K562 (cell line): ENCODE measurements around the gene MAN1A1. TPM values are rescaled to one million over a fixed set of nuclear protein-coding genes. Genes with fewer than 3 reads are reported as not detected.

Source experiments
- ATAC-seq: fragments of 200-7000 bp; cut with Tn5 transposase; 3 replicates; pipeline ENCODE4 v1.9.1; 2020; ENCODE audit warnings: moderate library complexity
- BruUV-seq: library from RNA; stranded (reverse); fragments of 400-500 nt; replicated peaks from 2 replicates; lab custom pipeline; 2021; lab: Mats Ljungman, UMichigan
- CTCF ChIA-PET: fragments of 300-600 bp; formaldehyde crosslinking; extraction: SDS; loops from one replicate; lab custom pipeline; 2021; ENCODE audit warnings: low intra/inter-chr PET ratio; lab: Yijun Ruan, JAX
- POLR2A ChIA-PET: fragments of 300-600, 350-650 bp; sonication (Branson Sonifier 250); formaldehyde crosslinking; extraction: SDS; loops from one replicate; lab custom pipeline; 2021; ENCODE audit warnings: antibody characterized with exemption, inconsistent platforms; lab: Yijun Ruan, JAX
- DNase-seq, 4 experiments: peaks; one replicate each; pipeline versions ENCODE4 v3.0.0 to v3.0.0-alpha.2; 2011 to 2018; ENCODE audit warnings: low spot score in 3 of 4, mixed read lengths in 3 of 4; ENCODE audit errors: extremely low read depth in 1 of 4
- FAIRE-seq: peaks from 2 replicates; lab custom pipeline; 2011; peaks lifted over from hg19 to GRCh38; lab: Jason Lieb, UNC
- H2AFZ ChIP-seq: 2 replicates; pipeline ENCODE4 v1.6.0; 2011; ENCODE audit warnings: low read depth, low read length, control low read depth, inconsistent platforms
- H3K27ac ChIP-seq: fragments of 200-600 bp; 3 replicates; pipeline ENCODE4 v1.8.0; 2011; ENCODE audit warnings: low read depth, mild to moderate bottlenecking, control low read depth, inconsistent platforms, low read length, moderate library complexity, mixed read lengths; ENCODE audit errors: extremely low read depth
- H3K27me3 ChIP-seq, 2 experiments: fragments of 300-600 bp in 1 of 2; 2 replicates in 1 of 2; 3 replicates in 1 of 2; pipeline versions ENCODE4 v1.6.0 to v1.8.0; 2011; ENCODE audit warnings: inconsistent platforms in 2 of 2, low read length in 2 of 2, mild to moderate bottlenecking in 1 of 2, mixed read lengths in 1 of 2, moderate library complexity in 1 of 2; ENCODE audit not compliant: control insufficient read depth in 2 of 2, insufficient read depth in 2 of 2
- H3K36me3 ChIP-seq: fragments of 300-600 bp; 3 replicates; pipeline ENCODE4 v1.8.0; 2011; ENCODE audit warnings: mild to moderate bottlenecking, low read length, inconsistent platforms; ENCODE audit not compliant: control insufficient read depth, insufficient read depth
- H3K4me1 ChIP-seq, 2 experiments: fragments of 200-600 bp in 1 of 2; replicated peaks in 1 of 2; 2 replicates in 1 of 2; 3 replicates in 1 of 2; pipeline versions ENCODE4 v1.5.1 to v1.8.0; 2011; ENCODE audit warnings: inconsistent platforms in 2 of 2, low read length in 2 of 2, mild to moderate bottlenecking in 1 of 2, mixed read lengths in 1 of 2, moderate library complexity in 1 of 2; ENCODE audit not compliant: control insufficient read depth in 2 of 2, insufficient read depth in 2 of 2
- H3K4me2 ChIP-seq: 2 replicates; pipeline ENCODE4 v1.6.1; 2011; ENCODE audit warnings: low read length, control low read depth, inconsistent platforms, mixed read lengths; ENCODE audit not compliant: insufficient read depth
- H3K4me3 ChIP-seq: fragments of 200-600 bp; sonication (generic), shearing (Covaris generic); 2 replicates; pipeline ENCODE4 v1.5.1; 2016; ENCODE audit warnings: control low read depth, inconsistent platforms
- H3K79me2 ChIP-seq: fragments of 200-600 bp; 3 replicates; pipeline ENCODE4 v1.8.0; 2011; ENCODE audit warnings: low read length, inconsistent platforms; ENCODE audit not compliant: control insufficient read depth, insufficient read depth
- H3K9ac ChIP-seq, 2 experiments: 2 replicates each; pipeline versions ENCODE4 v1.6.0 to v1.6.1; 2011; ENCODE audit warnings: low read depth in 2 of 2, low read length in 2 of 2, control low read depth in 1 of 2, inconsistent platforms in 1 of 2, mild to moderate bottlenecking in 1 of 2, mixed read lengths in 1 of 2; ENCODE audit not compliant: insufficient read depth in 1 of 2
- H3K9me1 ChIP-seq: one replicate; pipeline ENCODE4 v1.6.0; 2011; ENCODE audit warnings: inconsistent platforms, mild to moderate bottlenecking, low read length, moderate library complexity; ENCODE audit not compliant: control insufficient read depth, insufficient read depth
- H3K9me3 ChIP-seq: replicated peaks from 2 replicates; pipeline ENCODE4 v1.5.1; 2011; ENCODE audit warnings: low read depth, low read length, inconsistent platforms; ENCODE audit not compliant: control insufficient read depth, insufficient read depth
- H4K20me1 ChIP-seq: replicated peaks from 2 replicates; pipeline ENCODE4 v1.6.1; 2011; ENCODE audit warnings: low read length, inconsistent platforms, mixed read lengths; ENCODE audit not compliant: control insufficient read depth, insufficient read depth
- CEBPG ChIP-seq, 3 experiments: fragments of 200-800 bp in 1 of 3; sonication (Bioruptor generic) in 1 of 3; sonication (generic) in 1 of 3; formaldehyde crosslinking in 1 of 3; IDR thresholded peaks in 2 of 3; conservative IDR thresholded peaks in 1 of 3; 2 replicates each; pipeline versions ENCODE4 v1.6.1 to v1.8.0; 2016 to 2022; ENCODE audit warnings: missing compliant biosample characterization in 2 of 3, missing genetic modification characterization in 2 of 3, mild to moderate bottlenecking in 1 of 3, missing genetic modification reagents in 1 of 3
- CREBBP ChIP-seq: IDR thresholded peaks from one replicate; pipeline ENCODE4 v1.6.1; 2012; ENCODE audit warnings: low read depth, mild to moderate bottlenecking, control low read depth, inconsistent platforms, low read length
- RBM22 ChIP-seq: fragments of 200-400 bp; formaldehyde crosslinking; IDR thresholded peaks from 2 replicates; pipeline ENCODE4 v1.6.1; 2018; ENCODE audit warnings: low read length, low read depth; ENCODE audit not compliant: poor library complexity, severe bottlenecking
- ZNF24 ChIP-seq: fragments of 450-650 bp; IDR thresholded peaks from 2 replicates; pipeline ENCODE4 v1.6.1; 2016
- WGBS: fragments of 100-300 bp; shearing (Covaris generic); methylation state at CpG from one replicate; pipeline ENCODE4 v1.1.6; 2016; ENCODE audit warnings: low coverage, mixed read lengths; ENCODE audit not compliant: insufficient coverage; ENCODE audit errors: missing lambda C conversion rate; 5-methylcytosine and 5-hydroxymethylcytosine counted together
- in situ Hi-C: fragments of 300-500 bp; cut with MboI; formaldehyde crosslinking; loops from 4 replicates; pipeline ENCODE4 v1.15.0; 2018; ENCODE audit warnings: inconsistent platforms, mixed read lengths
- intact Hi-C: fragments of 100-400 bp; cut with micrococcal nuclease; formaldehyde crosslinking; loops from 2 replicates; pipeline ENCODE4 v1.14.2; 2022
- polyA plus RNA-seq, 8 experiments: library from polyadenylated mRNA; depleted of rRNA in 4 of 8; stranded (reverse) in 5 of 8; unstranded in 3 of 8; fragments of >200 nt; fragmentation: Nextera tagmentation in 2 of 8; fragmentation: Illumina TruSeq in 1 of 8; extraction: Ambion mirVana in 2 of 8; extraction: Trizol in 1 of 8; gene quantifications; 2 replicates each; pipeline versions ENCODE4 v1.2.1 to v1.2.3, GENCODE V29; 2011 to 2014; ENCODE audit warnings: inconsistent platforms in 1 of 8, missing spikeins in 1 of 8
- total RNA-seq, 7 experiments: library from RNA; depleted of rRNA in 6 of 7; stranded (reverse); fragments of >200 nt in 6 of 7; fragmentation: Illumina TruSeq in 2 of 7; extraction: Trizol in 2 of 7; gene quantifications; 2 replicates each; pipeline versions ENCODE4 v1.2.1 to v1.2.3, GENCODE V29; 2011 to 2021; ENCODE audit warnings: low replicate concordance in 1 of 7

Gene MAN1A1
- total and polyA plus RNA-seq, 9 of the 15 experiments (the other 6 are each of a cell fraction or from before 2014, with no cell fraction given): 24.5 to 78.4 (median 59.7) TPM

- H4K20me1 ChIP-seq: no peaks in the 10 kb centered on the region
- peaks cover 26% of the 10 kb centered on the region for H3K36me3 ChIP-seq
- 73% methylated on average over 1 of the region's 1 CpG for WGBS
- DNase-seq (no peak), ATAC-seq (no peak), FAIRE-seq (no peak)
- no peaks in the 10 kb centered on the region for H3K27me3 ChIP-seq
- TF ChIP-seq RBM22 (peak; percentile 53), CEBPG (CRISPR knock-in tag; IDR thresholded peaks at IDR 0.05) (no peak), CEBPG (tag; conservative IDR thresholded peaks at IDR 0.05 in 1 of 2, IDR thresholded peaks at IDR 0.05 in 1 of 2) (no peak)
- H3K9me1 ChIP-seq: no peaks in the 10 kb centered on the region
- peaks cover 82% of the 10 kb centered on the region for H3K79me2 ChIP-seq
- no peak overlapping the region for H3K9ac ChIP-seq
- peaks cover 10 to 18% of the 10 kb centered on the region in 2 experiments; a peak in 4 of 5 replicates for H3K4me1 ChIP-seq
- intact Hi-C loops: no loop called here
- BruUV-seq: no TSS peak
- H3K4me3 ChIP-seq: no peak overlapping the region
- H3K27ac ChIP-seq: no peak overlapping the region
- H3K9me3 ChIP-seq: no peaks in the 10 kb centered on the region
- no peak overlapping the region for H2AFZ ChIP-seq
- POLR2A ChIA-PET: no interaction called here
- in situ Hi-C loops: no loop called here
- no peak overlapping the region for H3K4me2 ChIP-seq
- CTCF ChIA-PET: no interaction called here
Observed at GRCh38 chr6:119220452-119220851, 129.1 kb downstream of the MAN1A1 start.

- Histone ChIP-seq H3K9me3 (no peaks in the 10 kb centered on the region), H2AFZ (no peak overlapping the region), H3K36me3 (peaks cover 29% of the 10 kb centered on the region), H3K79me2 (peaks cover 75% of the 10 kb centered on the region), H3K9ac (peak overlapping the region in 1 of 2 experiments; percentile 49; a peak in 1 of 4 replicates), H3K4me3 (no peak overlapping the region), H3K4me2 (no peak overlapping the region), H3K27me3 (no peaks in the 10 kb centered on the region), H3K4me1 (peaks cover 10 to 21% of the 10 kb centered on the region in 2 experiments; a peak in 4 of 5 replicates), H3K9me1 (no peaks in the 10 kb centered on the region), H3K27ac (no peak overlapping the region), H4K20me1 (no peaks in the 10 kb centered on the region)
- POLR2A ChIA-PET: interaction anchor here (1.0 to 1.3 kb wide), 3 partner anchors 10 to 13 kb away, joined by 3 to 4 read pairs (median 4); no protein-coding TSS in a partner anchor
- TF ChIP-seq ZNF24 (peak; percentile 50; the same call in 1 of the 2 replicates), CREBBP (no peak)
- CTCF ChIA-PET: no interaction called here
- in situ Hi-C loops (no loop called here), intact Hi-C loops (no loop called here)
- ATAC-seq (no peak), FAIRE-seq (no peak), DNase-seq (no peak)
- BruUV-seq: no TSS peak
- 93% methylated on average over 4 of the region's 4 CpGs for WGBS
Observed at GRCh38 chr6:119218548-119218947, 131.0 kb downstream of the MAN1A1 start.
